ENCODE measurements around the gene SCN9A. TPM values are rescaled to one million over a fixed set of nuclear protein-coding genes. Genes with fewer than 3 reads are reported as not detected.

Gene SCN9A
- total RNA-seq (2022; extraction: Qiagen RNA extraction), result 2.2 to 5.0 TPM (median 4.3 TPM) in 5 replicates

GRCh38 chr2:166375736-166376487, at the start of gene SCN9A:
TSS of gene SCN9A (minus strand) at chr2:166375944. CDS start at chr2:166311756, 64,188 bp downstream.

Other genes starting within 250 kb of the SCN9A start
- not detected in 5 replicates for gene SCN1A, start 247.9 kb downstream of the SCN9A start, total RNA-seq (2022; extraction: Qiagen RNA extraction)
- gene SCN7A, start 118.3 kb upstream of the SCN9A start, total RNA-seq (2022; extraction: Qiagen RNA extraction), result not detected in 5 replicates

Measured in A549 treated with dexamethasone at 1 μM for 4 hours (cell line).